ENCODE data around the gene SHMT2. TPM values are rescaled to one million over a fixed set of nuclear protein-coding genes. Genes with fewer than 3 reads are reported as not detected.
"Not testable (repeated sequence)": the region's sequence is repeated elsewhere in the genome, so short reads cannot be mapped to it uniquely, and the experiment has no call there.

The SHMT2 gene
- total RNA-seq, 4 donors from 2014 or later = 62.4 to 71.8 (median 67.4) TPM

DNA sequence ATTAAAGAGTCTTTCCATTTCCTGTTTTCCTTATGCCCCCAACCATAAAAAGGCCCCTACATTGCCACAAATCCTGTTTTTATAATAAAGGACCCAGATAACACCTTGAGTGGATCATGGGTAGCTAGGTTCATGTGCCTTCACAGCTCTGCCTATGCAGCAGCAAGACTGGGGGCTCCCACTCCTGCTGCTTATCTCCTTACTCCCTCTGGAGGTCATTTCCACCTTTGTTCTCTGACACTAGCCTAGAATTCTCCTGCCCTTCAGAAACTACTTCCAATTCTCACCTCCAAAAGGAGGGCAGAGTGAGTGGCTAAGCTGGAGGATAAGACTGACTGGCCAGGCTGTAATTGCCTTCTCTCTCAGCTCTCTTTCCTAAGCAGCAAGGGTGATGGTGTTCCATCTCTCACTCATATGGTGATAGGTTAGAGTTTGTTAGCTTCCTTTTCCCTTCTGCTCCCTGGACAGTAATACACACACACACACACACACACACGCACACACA is 41.5 kb downstream of the SHMT2 start:
- intact Hi-C loops (cut with DNase I; ENCODE audit: low total_unique reads) = no loop called here
- TF ChIP-seq, protein P1, sequence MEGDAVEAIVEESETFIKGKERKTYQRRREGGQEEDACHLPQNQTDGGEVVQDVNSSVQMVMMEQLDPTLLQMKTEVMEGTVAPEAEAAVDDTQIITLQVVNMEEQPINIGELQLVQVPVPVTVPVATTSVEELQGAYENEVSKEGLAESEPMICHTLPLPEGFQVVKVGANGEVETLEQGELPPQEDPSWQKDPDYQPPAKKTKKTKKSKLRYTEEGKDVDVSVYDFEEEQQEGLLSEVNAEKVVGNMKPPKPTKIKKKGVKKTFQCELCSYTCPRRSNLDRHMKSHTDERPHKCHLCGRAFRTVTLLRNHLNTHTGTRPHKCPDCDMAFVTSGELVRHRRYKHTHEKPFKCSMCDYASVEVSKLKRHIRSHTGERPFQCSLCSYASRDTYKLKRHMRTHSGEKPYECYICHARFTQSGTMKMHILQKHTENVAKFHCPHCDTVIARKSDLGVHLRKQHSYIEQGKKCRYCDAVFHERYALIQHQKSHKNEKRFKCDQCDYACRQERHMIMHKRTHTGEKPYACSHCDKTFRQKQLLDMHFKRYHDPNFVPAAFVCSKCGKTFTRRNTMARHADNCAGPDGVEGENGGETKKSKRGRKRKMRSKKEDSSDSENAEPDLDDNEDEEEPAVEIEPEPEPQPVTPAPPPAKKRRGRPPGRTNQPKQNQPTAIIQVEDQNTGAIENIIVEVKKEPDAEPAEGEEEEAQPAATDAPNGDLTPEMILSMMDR (IDR thresholded peaks at IDR 0.05) = no peak
- TF ChIP-seq POLR2A (IDR thresholded peaks at IDR 0.05) = no peak
- no peak for DNase-seq (ENCODE audit: low spot score in 2 of 2)
- 91 to 95% methylated on average over 1 of the region's 1 CpG for WGBS, 2 donors
- no peak overlapping the region for H3K4me3 ChIP-seq (ENCODE audit: low read depth, poor library complexity, severe bottlenecking)

- WGBS, 2 donors = 78 to 85% methylated on average over 7 of the region's 7 CpGs
- intact Hi-C loops (cut with DNase I; ENCODE audit: low total_unique reads) = no loop called here
- DNase-seq (ENCODE audit: low spot score in 2 of 2) = no peak
- TF ChIP-seq, protein P1 (IDR thresholded peaks at IDR 0.05) = no peak
- TF ChIP-seq POLR2A (IDR thresholded peaks at IDR 0.05) = no peak
- H3K4me3 ChIP-seq (ENCODE audit: low read depth, poor library complexity, severe bottlenecking) = no peak overlapping the region
These were observed 43.0 kb downstream of the SHMT2 start for GRCh38 chr12:57272337-57273151.

- H3K4me3 ChIP-seq (ENCODE audit: low read depth, poor library complexity, severe bottlenecking) = no peak overlapping the region
- DNase-seq (ENCODE audit: low spot score in 2 of 2) = no peak
- intact Hi-C loops (cut with DNase I; ENCODE audit: low total_unique reads) = no loop called here
- TF ChIP-seq POLR2A (IDR thresholded peaks at IDR 0.05) = no peak
- TF ChIP-seq, protein P1 (IDR thresholded peaks at IDR 0.05) = no peak
These were observed 44.0 kb downstream of the SHMT2 start for GRCh38 chr12:57273516-57273915.

DNA sequence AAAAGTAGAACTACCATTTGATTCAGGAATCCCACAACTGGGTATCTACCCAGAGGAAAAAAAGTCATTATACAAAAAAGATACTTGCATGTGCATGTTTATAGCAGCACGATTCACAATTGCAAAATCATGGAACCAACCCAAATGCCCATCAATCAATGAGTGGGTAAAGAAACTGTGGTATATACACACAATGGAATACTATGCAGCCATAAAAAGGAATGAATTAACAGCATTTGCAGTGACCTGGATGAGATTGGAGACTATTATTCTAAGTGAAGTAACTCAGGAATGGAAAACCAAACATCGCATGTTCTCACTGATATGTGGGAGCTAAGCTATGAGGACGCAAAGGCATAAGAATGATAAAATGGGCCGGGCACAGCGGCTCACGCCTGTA is 46.7 kb downstream of the SHMT2 start:
- 92 to 93% methylated on average over 6 of the region's 6 CpGs for WGBS, 2 donors
- H3K4me3 ChIP-seq (ENCODE audit: low read depth, poor library complexity, severe bottlenecking); DNase-seq (ENCODE audit: low spot score in 2 of 2); intact Hi-C loops (cut with DNase I; ENCODE audit: low total_unique reads): not testable (repeated sequence)

GRCh38 chr12:57276935-57277563 is 47.5 kb downstream of the SHMT2 start:
- DNase-seq (ENCODE audit: low spot score in 2 of 2) = no peak
- TF ChIP-seq, protein P1 (IDR thresholded peaks at IDR 0.05) = no peak
- TF ChIP-seq POLR2A (IDR thresholded peaks at IDR 0.05) = no peak
- H3K4me3 ChIP-seq (ENCODE audit: low read depth, poor library complexity, severe bottlenecking) = no peak overlapping the region
- 82% methylated on average over 4 of the region's 4 CpGs for WGBS, 2 donors
- intact Hi-C loops (cut with DNase I; ENCODE audit: low total_unique reads) = no loop called here
